ENCODE measurements around the gene RASL10A.
A peak's percentile ranks its signal among the peaks of the same experiment; 100 is the strongest.

RASL10A gene

GRCh38 chr22:29308148-29308790, 7.2 kb downstream of the RASL10A start:
- Mint-ChIP-seq H3K36me3 (ENCODE audit: low read depth) (no peaks in the 10 kb centered on the region), H3K4me1 (peaks cover 7% of the 10 kb centered on the region), H3K27me3 (ENCODE audit: low read depth) (peaks cover 22% of the 10 kb centered on the region), H3K27ac (no peak overlapping the region), H3K9me3 (no peaks in the 10 kb centered on the region), H3K4me3 (peak overlapping the region; percentile 90 to 96 (median 96))
- TF ChIP-seq CTCF (IDR thresholded peaks at IDR 0.05; ENCODE audit: unreplicated experiment in 3 of 3) = no peak

GRCh38 chr22:29307596-29308147, 7.8 kb downstream of the RASL10A start:
- peaks cover 16% of the 10 kb centered on the region for H3K27me3 Mint-ChIP-seq (ENCODE audit: low read depth)
- H3K27ac Mint-ChIP-seq = peak overlapping the region in 2 of 3 experiments; percentile 35 to 51
- H3K4me1 Mint-ChIP-seq = peaks cover 3% of the 10 kb centered on the region
- peak overlapping the region; percentile 90 to 96 (median 96) for H3K4me3 Mint-ChIP-seq
- no peaks in the 10 kb centered on the region for H3K36me3 Mint-ChIP-seq (ENCODE audit: low read depth)
- no peak for TF ChIP-seq CTCF (IDR thresholded peaks at IDR 0.05; ENCODE audit: unreplicated experiment in 3 of 3)
- no peaks in the 10 kb centered on the region for H3K9me3 Mint-ChIP-seq

DNA sequence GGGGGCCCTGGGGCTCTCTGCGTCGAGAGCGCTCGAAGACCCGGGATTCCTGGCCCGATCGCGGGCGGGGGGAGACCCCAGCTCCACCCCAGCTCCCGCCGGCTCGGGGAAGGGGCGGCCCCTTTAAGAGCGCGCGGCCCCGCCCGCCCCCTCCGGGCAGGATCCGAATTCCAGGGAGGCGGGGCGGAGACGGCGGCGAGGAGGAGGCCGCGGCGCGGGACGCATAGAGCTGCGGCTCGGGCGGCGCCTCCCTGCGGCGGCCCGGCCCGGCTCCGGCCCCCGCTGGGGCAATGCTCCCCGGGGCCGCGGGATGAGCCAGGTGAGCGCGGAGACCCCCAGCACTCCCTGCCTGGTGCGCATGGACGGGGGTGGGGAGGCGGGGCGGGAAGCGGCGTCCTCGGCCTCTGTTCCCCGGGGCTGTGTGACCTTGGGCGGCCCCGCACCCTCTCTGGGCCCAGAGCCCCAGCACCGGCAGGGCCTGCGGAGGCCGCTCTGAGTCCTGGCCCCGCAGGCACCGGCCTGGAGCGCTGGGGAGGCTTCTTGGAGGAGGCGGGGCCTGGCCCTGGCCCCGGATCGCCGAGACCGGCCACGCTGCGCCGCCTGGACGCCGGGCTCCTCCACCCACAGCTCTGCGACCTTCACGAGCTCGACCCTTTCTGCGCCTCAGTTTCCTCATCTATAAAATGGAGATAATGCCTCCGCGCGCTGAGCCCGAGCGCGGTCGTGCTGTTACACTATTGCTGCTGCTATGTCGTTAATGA, 8.5 kb downstream of the RASL10A start:
- H3K27me3 Mint-ChIP-seq (ENCODE audit: low read depth) = peaks cover 9% of the 10 kb centered on the region
- no peaks in the 10 kb centered on the region for H3K9me3 Mint-ChIP-seq
- peak overlapping the region in 2 of 3 experiments; percentile 35 to 51 for H3K27ac Mint-ChIP-seq
- H3K4me3 Mint-ChIP-seq = peak overlapping the region; percentile 90 to 96 (median 96)
- no peak for TF ChIP-seq CTCF (IDR thresholded peaks at IDR 0.05; ENCODE audit: unreplicated experiment in 3 of 3)
- H3K36me3 Mint-ChIP-seq (ENCODE audit: low read depth) = no peaks in the 10 kb centered on the region
- no peaks in the 10 kb centered on the region for H3K4me1 Mint-ChIP-seq

DNA sequence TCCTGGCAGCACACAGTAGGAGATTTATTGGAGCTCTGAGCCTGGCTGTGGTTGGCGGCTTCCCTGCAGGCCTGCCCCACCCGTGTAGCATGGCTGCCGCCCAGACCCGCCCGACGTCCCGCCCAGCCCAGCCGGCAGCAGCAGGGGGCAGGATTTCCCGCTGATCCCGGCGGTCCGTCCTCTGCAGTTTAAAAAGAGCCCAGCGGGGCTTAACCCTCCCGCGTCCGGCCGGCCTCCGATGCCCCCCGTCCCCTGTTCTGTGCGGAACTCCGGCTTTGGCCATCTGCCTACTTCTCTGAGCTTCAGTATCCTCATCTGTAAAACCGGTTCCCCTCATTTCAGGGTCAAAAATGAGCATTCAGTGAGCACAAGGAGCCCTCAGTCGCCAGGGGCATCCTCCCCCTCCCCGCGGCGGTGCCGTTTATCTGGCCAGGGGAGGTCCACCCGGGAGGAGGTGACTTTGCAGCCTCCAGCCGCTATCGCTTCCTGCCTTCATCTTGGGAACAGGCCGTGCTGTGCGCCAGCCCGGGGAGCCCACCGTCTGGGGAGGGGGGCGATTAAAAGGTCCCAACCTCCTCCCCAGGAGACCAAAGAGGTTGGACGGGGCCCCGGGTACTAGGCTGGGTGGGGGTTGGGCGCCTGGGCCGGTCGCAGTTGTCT, 9.2 kb downstream of the RASL10A start, which contains the start of gene GAS2L1:
GAS2L1 (plus strand) TSS at position 476 of the 660 bp plus-strand sequence. CDS start 1,456 bp downstream, outside the sequence.
- peak; percentile 49 to 69 (median 61) for TF ChIP-seq CTCF (IDR thresholded peaks at IDR 0.05; ENCODE audit: unreplicated experiment in 3 of 3)
- H3K9me3 Mint-ChIP-seq = no peaks in the 10 kb centered on the region
- peak within 1 kb of the TSS; percentile 37 to 90 (median 55) for H3K27ac Mint-ChIP-seq
- H3K27me3 Mint-ChIP-seq (ENCODE audit: low read depth) = peaks cover 7% of the 10 kb centered on the region
- peak within 1 kb of the TSS; percentile 90 to 96 (median 96) for H3K4me3 Mint-ChIP-seq
- peaks cover 3% of the 10 kb centered on the region for H3K36me3 Mint-ChIP-seq (ENCODE audit: low read depth)
- no peaks in the 10 kb centered on the region for H3K4me1 Mint-ChIP-seq

DNA sequence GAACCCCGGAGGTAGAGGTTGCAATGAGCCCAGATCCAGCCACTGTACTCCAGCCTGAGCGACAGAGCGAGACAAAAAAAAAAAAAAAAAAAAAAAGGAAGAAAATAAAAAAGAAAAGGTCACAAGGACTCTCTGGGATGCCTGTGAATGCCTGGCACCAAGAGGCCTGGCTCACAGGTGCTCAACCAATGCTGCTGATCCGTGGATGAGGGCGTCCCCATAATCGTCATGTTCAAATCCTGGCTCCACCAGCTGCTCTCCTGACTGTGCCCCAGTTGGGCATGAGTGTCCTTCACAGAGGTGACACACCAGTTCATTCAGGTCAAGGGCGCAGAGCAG, 9.7 kb downstream of the RASL10A start:
- Mint-ChIP-seq H3K4me1 (no peaks in the 10 kb centered on the region), H3K9me3 (no peaks in the 10 kb centered on the region), H3K36me3 (ENCODE audit: low read depth) (peaks cover 8% of the 10 kb centered on the region), H3K27ac (peak overlapping the region in 2 of 3 experiments; percentile 55 to 90), H3K4me3 (peak overlapping the region; percentile 84 to 88 (median 85)), H3K27me3 (ENCODE audit: low read depth) (peaks cover 3% of the 10 kb centered on the region)
- TF ChIP-seq CTCF (IDR thresholded peaks at IDR 0.05; ENCODE audit: unreplicated experiment in 3 of 3) = no peak

Data from nephron (organoid).